ENCODE data around the gene UBALD1.
A peak's percentile ranks its signal among the peaks of the same experiment; 100 is the strongest.

Gene UBALD1

GRCh38 chr16:4641895-4642294, 27.2 kb upstream of the UBALD1 start:
- DNase-seq, result no peak

GRCh38 chr16:4641306-4641687, 26.6 kb upstream of the UBALD1 start:
- DNase-seq, result no peak

GRCh38 chr16:4640572-4641305, 26.1 kb upstream of the UBALD1 start:
- no peak for DNase-seq

GRCh38 chr16:4639899-4640509, 25.3 kb upstream of the UBALD1 start:
- DNase-seq, result no peak

- DNase-seq, result no peak
These were observed 22.9 kb upstream of the UBALD1 start for GRCh38 chr16:4637501-4638166.

GRCh38 chr16:4636196-4636595, 21.5 kb upstream of the UBALD1 start:
- no peak for DNase-seq

- DNase-seq, result no peak
These were observed 20.1 kb upstream of the UBALD1 start for GRCh38 chr16:4634768-4635167.

- no peak for DNase-seq
These were observed 19.4 kb upstream of the UBALD1 start for GRCh38 chr16:4633910-4634635.

- DNase-seq, result no peak
These were observed 16.8 kb upstream of the UBALD1 start for GRCh38 chr16:4631444-4631843.

- DNase-seq, result no peak
These were observed 13.6 kb upstream of the UBALD1 start for GRCh38 chr16:4628283-4628682.

GRCh38 chr16:4626396-4626795, 11.7 kb upstream of the UBALD1 start:
- DNase-seq, result no peak

GRCh38 chr16:4625560-4626159, 11.0 kb upstream of the UBALD1 start:
- DNase-seq, result no peak

- DNase-seq, result no peak
These were observed 10.3 kb upstream of the UBALD1 start for GRCh38 chr16:4624827-4625559.

GRCh38 chr16:4624015-4624826, 9.5 kb upstream of the UBALD1 start, which contains the start of gene MGRN1:
MGRN1 (plus strand) TSS chr16:4624826; CDS start chr16:4624961, 135 bp downstream.
- DNase-seq, result peak; percentile 94

- DNase-seq, result no peak
These were observed 8.9 kb upstream of the UBALD1 start for GRCh38 chr16:4623593-4623992.

- no peak for DNase-seq
These were observed 4.1 kb upstream of the UBALD1 start for GRCh38 chr16:4618645-4619418.

- no peak for DNase-seq
These were observed 3.2 kb upstream of the UBALD1 start for GRCh38 chr16:4617880-4618279.

- peak; percentile 100 for DNase-seq
These were observed 1.5 kb upstream of the UBALD1 start for GRCh38 chr16:4616047-4616811.

GRCh38 chr16:4615384-4616046, 827 bp upstream of the UBALD1 start:
- no peak for DNase-seq

Measured in COR-L47 (cell line).